HepG2 (cell line): Measurements from ENCODE around the gene ATXN7L2. TPM values are rescaled to one million over a fixed set of nuclear protein-coding genes. Genes with fewer than 3 reads are reported as not detected.

ENCODE experiments used
- ATAC-seq: fragments of 200-7000 bp; cut with Tn5 transposase; 3 replicates; pipeline ENCODE4 v1.9.1; 2020; ENCODE audit warnings: mild to moderate bottlenecking, moderate library complexity
- BruUV-seq: library from RNA; stranded (reverse); fragments of 400-500 nt; replicated peaks from 2 replicates; lab custom pipeline; 2021; lab: Mats Ljungman, UMichigan
- CTCF ChIA-PET: fragments of 300-600 bp; formaldehyde crosslinking; extraction: SDS; loops from one replicate; lab custom pipeline; 2021; ENCODE audit warnings: low total read pairs, inconsistent platforms, low intra/inter-chr PET ratio; lab: Yijun Ruan, JAX
- POLR2A ChIA-PET: fragments of 350-600 bp; sonication (Branson Sonifier 250); formaldehyde crosslinking; loops from one replicate; lab custom pipeline; 2020; ENCODE audit warnings: antibody characterized with exemption, inconsistent platforms; lab: Yijun Ruan, JAX
- DNase-seq: peaks from one replicate; pipeline ENCODE4 v3.0.0-alpha.2; 2015; ENCODE audit warnings: low spot score
- FAIRE-seq: peaks from 3 replicates; lab custom pipeline; 2011; peaks lifted over from hg19 to GRCh38; lab: Jason Lieb, UNC
- H2AFZ ChIP-seq: one replicate; pipeline ENCODE4 v1.6.1; 2011; ENCODE audit warnings: low read length, inconsistent platforms
- H3K27ac ChIP-seq: fragments of 300-600 bp; 3 replicates; pipeline ENCODE4 v1.8.0; 2011; ENCODE audit warnings: mixed run types, mild to moderate bottlenecking, mixed read lengths, low read length, inconsistent platforms; ENCODE audit not compliant: insufficient read depth; ENCODE audit errors: extremely low read length
- H3K27me3 ChIP-seq, 2 experiments: fragments of 200-600 bp in 1 of 2; 2 replicates in 1 of 2; 3 replicates in 1 of 2; pipeline versions ENCODE4 v1.6.0 to v1.8.0; 2011; ENCODE audit warnings: low read length in 2 of 2, mild to moderate bottlenecking in 2 of 2, moderate library complexity in 2 of 2, inconsistent platforms in 1 of 2; ENCODE audit not compliant: insufficient read depth in 2 of 2, control insufficient read depth in 1 of 2
- H3K36me3 ChIP-seq, 2 experiments: fragments of 200-600 bp in 1 of 2; replicated peaks in 1 of 2; 2 replicates in 1 of 2; 3 replicates in 1 of 2; pipeline versions ENCODE4 v1.5.1 to v1.8.0; 2011; ENCODE audit warnings: low read length in 2 of 2, inconsistent platforms in 1 of 2; ENCODE audit not compliant: insufficient read depth in 2 of 2, control insufficient read depth in 1 of 2
- H3K4me1 ChIP-seq: 2 replicates; pipeline ENCODE4 v1.5.1; 2012; ENCODE audit warnings: low read length, inconsistent platforms; ENCODE audit not compliant: insufficient read depth
- H3K4me2 ChIP-seq: 2 replicates; pipeline ENCODE4 v1.6.0; 2011; ENCODE audit warnings: low read depth, low read length, inconsistent platforms
- H3K4me3 ChIP-seq, 3 experiments: fragments of 200-600 bp in 1 of 3; sonication (generic), shearing (Covaris generic) in 1 of 3; replicated peaks in 1 of 3; 2 replicates each; pipeline ENCODE4 v1.5.1; 2011 to 2016; ENCODE audit warnings: low read length in 3 of 3, inconsistent platforms in 2 of 3, low read depth in 2 of 3, mild to moderate bottlenecking in 2 of 3, control low read depth in 1 of 3, mixed read lengths in 1 of 3; ENCODE audit not compliant: insufficient read depth in 1 of 3
- H3K79me2 ChIP-seq: one replicate; pipeline ENCODE4 v1.6.1; 2011; ENCODE audit warnings: low read length, inconsistent platforms; ENCODE audit not compliant: insufficient read depth
- H3K9ac ChIP-seq: 2 replicates; pipeline ENCODE4 v1.6.0; 2011; ENCODE audit warnings: mild to moderate bottlenecking, low read depth, low read length, inconsistent platforms; ENCODE audit not compliant: insufficient read depth
- H3K9me3 ChIP-seq: 2 replicates; pipeline ENCODE4 v1.5.1; 2012; ENCODE audit warnings: mild to moderate bottlenecking, low read length
- H4K20me1 ChIP-seq: 2 replicates; pipeline ENCODE4 v1.6.0; 2011; ENCODE audit warnings: inconsistent platforms, mild to moderate bottlenecking, low read length, moderate library complexity; ENCODE audit not compliant: insufficient read depth
- ADNP ChIP-seq: sonication (generic); formaldehyde crosslinking; IDR thresholded peaks from 2 replicates; pipeline ENCODE4 v1.4.0; 2020; ENCODE audit warnings: missing genetic modification reagents
- HIC2 ChIP-seq: sonication (generic); formaldehyde crosslinking; IDR thresholded peaks from 2 replicates; pipeline ENCODE4 v1.9.0; 2022; ENCODE audit warnings: low read depth, missing genetic modification reagents
- PRPF4 ChIP-seq: fragments of 200-400 bp; formaldehyde crosslinking; IDR thresholded peaks from 2 replicates; pipeline ENCODE4 v1.6.1; 2016; ENCODE audit warnings: low read length, low read depth; ENCODE audit not compliant: poor library complexity, severe bottlenecking
- WGBS: methylation state at CpG from one replicate; pipeline ENCODE4 v1.1.6; 2017; ENCODE audit warnings: low lambda C conversion rate; 5-methylcytosine and 5-hydroxymethylcytosine counted together
- in situ Hi-C: cut with HindIII; loops from 2 replicates; pipeline ENCODE4 v1.10.0; 2017; ENCODE audit warnings: low pct_unique_long_range_greater_than_20kb; ENCODE audit not compliant: extremely low pct_ligation_motif_present
- intact Hi-C: fragments of 100-400 bp; cut with micrococcal nuclease; formaldehyde crosslinking; loops from one replicate; pipeline ENCODE4 v1.10.0; 2022; ENCODE audit not compliant: unreplicated experiment
- polyA plus RNA-seq, 8 experiments: library from polyadenylated mRNA; depleted of rRNA in 3 of 8; stranded (reverse) in 7 of 8; unstranded in 1 of 8; fragments of >200 nt; fragmentation: Illumina TruSeq in 4 of 8; extraction: Trizol in 4 of 8; gene quantifications; 2 replicates each; pipeline versions ENCODE4 v1.2.1 to v1.2.3, GENCODE V29; 2011 to 2016; ENCODE audit warnings: low read depth in 4 of 8, missing spikeins in 1 of 8, mixed read lengths in 1 of 8; ENCODE audit not compliant: insufficient read depth in 1 of 8
- total RNA-seq, 5 experiments: library from RNA; depleted of rRNA; stranded (reverse); fragments of >200 nt; fragmentation: Illumina TruSeq; extraction: Trizol; gene quantifications; 2 replicates each; pipeline ENCODE4 v1.2.3, GENCODE V29; 2016; ENCODE audit warnings: low read depth in 1 of 5

ATXN7L2 gene
- total and polyA plus RNA-seq, 2 of the 13 experiments (the other 11 are each of a cell fraction or from before 2014, with no cell fraction given) = 2.7 to 2.8 TPM

GRCh38 chr1:109517337-109517736 lies 33.6 kb downstream of the ATXN7L2 start (continued):
- TF ChIP-seq ADNP (CRISPR knock-in tag) (no peak), PRPF4 (no peak)

- CTCF ChIA-PET = no interaction called here
- ATAC-seq = no peak
- POLR2A ChIA-PET = no interaction called here
- Histone ChIP-seq H3K4me3 (no peak overlapping the region), H3K9ac (no peak overlapping the region), H3K9me3 (no peaks in the 10 kb centered on the region), H4K20me1 (no peaks in the 10 kb centered on the region), H3K79me2 (no peaks in the 10 kb centered on the region), H3K27ac (no peak overlapping the region)
- no peak for DNase-seq
- intact Hi-C loops = no loop called here
- TF ChIP-seq HIC2 (CRISPR knock-in tag) = no peak
- TF ChIP-seq, all 625 proteins: peak for 0
- peaks cover 12% of the 10 kb centered on the region for H3K4me1 ChIP-seq
- in situ Hi-C loops = no loop called here
- no TSS peak for BruUV-seq
- H3K4me2 ChIP-seq = no peak overlapping the region
- H3K27me3 ChIP-seq = peaks cover 4 to 42% of the 10 kb centered on the region in 2 experiments; a peak in 3 of 5 replicates
- WGBS = 23% methylated on average over 14 of the region's 14 CpGs
- H2AFZ ChIP-seq = no peak overlapping the region
- FAIRE-seq = no peak
- no peaks in the 10 kb centered on the region for H3K36me3 ChIP-seq
Observed at GRCh38 chr1:109521002-109521951, 37.6 kb downstream of the ATXN7L2 start.
